Tibial artery (tissue), 4 donors: ENCODE measurements around the gene ADAMTS2.

Source experiments
- DNase-seq, 2 donors: peaks; one replicate each; pipeline ENCODE4 v3.0.0-alpha.2; 2019
- H3K27ac ChIP-seq, 2 donors: fragments of 200-600 bp; sonication (generic) in 1 of 2; 1 replicate in 1 of 2; 2 replicates in 1 of 2; pipeline ENCODE4 v1.5.1; 2018 to 2019; ENCODE audit warnings: mild to moderate bottlenecking in 1 of 2
- H3K27me3 ChIP-seq, 2 donors: fragments of 200-600 bp; sonication (generic) in 1 of 2; one replicate each; pipeline versions ENCODE4 v1.5.1 to v1.6.0; 2016 to 2019
- H3K36me3 ChIP-seq, 3 donors: fragments of 200-600 bp; sonication (generic) in 2 of 3; one replicate each; pipeline ENCODE4 v1.5.1; 2016 to 2019; ENCODE audit warnings: mild to moderate bottlenecking in 2 of 3
- H3K4me1 ChIP-seq, 4 donors: fragments of 200-600 bp; sonication (generic) in 2 of 4; 1 replicate in 3 of 4; 2 replicates in 1 of 4; pipeline ENCODE4 v1.5.1; 2016 to 2019
- H3K4me3 ChIP-seq, 2 donors: fragments of 200-600 bp; sonication (generic) in 1 of 2; 1 replicate in 1 of 2; 2 replicates in 1 of 2; pipeline ENCODE4 v1.5.1; 2018 to 2019; ENCODE audit warnings: mild to moderate bottlenecking in 2 of 2
- H3K9me3 ChIP-seq, 3 donors: fragments of 200-600 bp; sonication (generic) in 1 of 3; one replicate each; pipeline ENCODE4 v1.5.1; 2016 to 2019
- CTCF ChIP-seq, 2 experiments: fragments of 200-600 bp in 1 of 2; fragments of 450-650 bp in 1 of 2; IDR thresholded peaks; one replicate each; pipeline ENCODE4 v1.5.1; 2017 to 2019; ENCODE audit warnings: antibody characterized with exemption in 2 of 2, mild to moderate bottlenecking in 1 of 2, moderate library complexity in 1 of 2
- intact Hi-C: fragments of 100-400 bp; cut with DNase I; formaldehyde crosslinking; loops from one replicate; pipeline ENCODE4 v1.15.0; 2023; ENCODE audit warnings: low total_unique reads

ADAMTS2 gene

GRCh38 chr5:179187229-179187678, 158.0 kb downstream of the ADAMTS2 start:
- no peak for TF ChIP-seq CTCF (IDR thresholded peaks at IDR 0.05)
- intact Hi-C loops = no loop called here
- Histone ChIP-seq H3K9me3 (no peaks in the 10 kb centered on the region), H3K27ac (no peak overlapping the region), H3K4me1 (no peaks in the 10 kb centered on the region), H3K27me3 (no peaks in the 10 kb centered on the region), H3K36me3 (no peaks in the 10 kb centered on the region), H3K4me3 (no peak overlapping the region)
- no peak for DNase-seq

- H3K27ac ChIP-seq = no peak overlapping the region
- H3K9me3 ChIP-seq = no peaks in the 10 kb centered on the region
These were observed 158.5 kb downstream of the ADAMTS2 start for GRCh38 chr5:179186801-179187200.

GRCh38 chr5:179185941-179186411, 159.3 kb downstream of the ADAMTS2 start:
- intact Hi-C loops = no loop called here
- H3K36me3 ChIP-seq = no peaks in the 10 kb centered on the region
- TF ChIP-seq CTCF (IDR thresholded peaks at IDR 0.05) = no peak
- H3K4me3 ChIP-seq = no peak overlapping the region
- DNase-seq = no peak
- H3K9me3 ChIP-seq = no peaks in the 10 kb centered on the region
- H3K27me3 ChIP-seq = no peaks in the 10 kb centered on the region
- no peak overlapping the region for H3K27ac ChIP-seq
- no peaks in the 10 kb centered on the region for H3K4me1 ChIP-seq

More at GRCh38 chr5:179186801-179187200, 158.5 kb downstream of the ADAMTS2 start:
- Histone ChIP-seq H3K27me3 (no peaks in the 10 kb centered on the region), H3K4me1 (no peaks in the 10 kb centered on the region), H3K4me3 (no peak overlapping the region), H3K36me3 (no peaks in the 10 kb centered on the region)
- DNase-seq = no peak
- intact Hi-C loops = no loop called here
- TF ChIP-seq CTCF (IDR thresholded peaks at IDR 0.05) = no peak

GRCh38 chr5:179185256-179185940, 159.9 kb downstream of the ADAMTS2 start:
- Histone ChIP-seq H3K36me3 (peaks cover 0 to 3% (median 0%) of the 10 kb centered on the region in 3 donors), H3K4me1 (no peaks in the 10 kb centered on the region), H3K27ac (no peak overlapping the region), H3K4me3 (no peak overlapping the region), H3K27me3 (no peaks in the 10 kb centered on the region), H3K9me3 (no peaks in the 10 kb centered on the region)
- no peak for DNase-seq
- no peak for TF ChIP-seq CTCF (IDR thresholded peaks at IDR 0.05)
- intact Hi-C loops = no loop called here

GRCh38 chr5:179184521-179185050, 160.7 kb downstream of the ADAMTS2 start:
- Histone ChIP-seq H3K27ac (no peak overlapping the region), H3K4me3 (no peak overlapping the region), H3K36me3 (peaks cover 4 to 12% (median 6%) of the 10 kb centered on the region in 3 donors), H3K27me3 (no peaks in the 10 kb centered on the region), H3K4me1 (no peaks in the 10 kb centered on the region), H3K9me3 (peaks cover 0 to under 1% (median 0%) of the 10 kb centered on the region in 3 donors)
- intact Hi-C loops = no loop called here
- TF ChIP-seq CTCF (IDR thresholded peaks at IDR 0.05) = no peak
- DNase-seq = no peak
